GM19328 (cell line): ENCODE results near the gene IP6K3.
A peak's percentile ranks its signal among the peaks of the same experiment; 100 is the strongest.

Experiments used
- ATAC-seq: cut with Tn5 transposase; IDR thresholded peaks from one replicate; pipeline ENCODE4 v1.9.1; 2021; ENCODE audit warnings: mild to moderate bottlenecking, moderate library complexity; ENCODE audit not compliant: unreplicated experiment

IP6K3 gene

GRCh38 chr6:33746651-33747100, at the start of gene IP6K3:
IP6K3 (minus strand) TSS chr6:33746905; CDS start chr6:33735476, 11,429 bp downstream.
- no peak for ATAC-seq

GRCh38 chr6:33794910-33795623, 48.4 kb upstream of the IP6K3 start:
- no peak for ATAC-seq

GRCh38 chr6:33792981-33793380, 46.3 kb upstream of the IP6K3 start:
- no peak for ATAC-seq

GRCh38 chr6:33791620-33792019, 44.9 kb upstream of the IP6K3 start:
- ATAC-seq: no peak

GRCh38 chr6:33790910-33791309, 44.2 kb upstream of the IP6K3 start:
- ATAC-seq: no peak

- no peak for ATAC-seq
Observed at GRCh38 chr6:33790379-33790778, 43.7 kb upstream of the IP6K3 start.

GRCh38 chr6:33789550-33789895, 42.8 kb upstream of the IP6K3 start:
- ATAC-seq: no peak

GRCh38 chr6:33788694-33789549, 42.2 kb upstream of the IP6K3 start, which contains the start of gene LEMD2:
LEMD2 (minus strand) TSS chr6:33789130; CDS start chr6:33789116, 14 bp downstream.
- peak; percentile 79 for ATAC-seq

GRCh38 chr6:33787954-33788693, 41.4 kb upstream of the IP6K3 start:
- peak; percentile 53 for ATAC-seq

GRCh38 chr6:33787346-33787953, 40.7 kb upstream of the IP6K3 start:
- ATAC-seq: no peak

- ATAC-seq: no peak
Observed at GRCh38 chr6:33786736-33787135, 40.0 kb upstream of the IP6K3 start.

GRCh38 chr6:33785778-33786177, 39.1 kb upstream of the IP6K3 start:
- ATAC-seq: no peak

GRCh38 chr6:33784787-33785186, 38.1 kb upstream of the IP6K3 start:
- no peak for ATAC-seq

- ATAC-seq: no peak
Observed at GRCh38 chr6:33783781-33784520, 37.2 kb upstream of the IP6K3 start.

GRCh38 chr6:33782561-33782960, 35.9 kb upstream of the IP6K3 start:
- no peak for ATAC-seq

- no peak for ATAC-seq
Observed at GRCh38 chr6:33781131-33781975, 34.6 kb upstream of the IP6K3 start.

GRCh38 chr6:33779895-33780294, 33.2 kb upstream of the IP6K3 start:
- ATAC-seq: no peak

GRCh38 chr6:33779290-33779689, 32.6 kb upstream of the IP6K3 start:
- no peak for ATAC-seq

- no peak for ATAC-seq
Observed at GRCh38 chr6:33778444-33779121, 31.9 kb upstream of the IP6K3 start.
